Erythroblast (primary cell): ENCODE results near the gene THAP6.

Experiments
- GATA1 ChIP-seq: IDR thresholded peaks from 2 replicates; pipeline ENCODE4 v1.6.1; 2011; ENCODE audit warnings: low read depth, mild to moderate bottlenecking, control low read depth, low read length, moderate library complexity
- POLR2A ChIP-seq: IDR thresholded peaks from 2 replicates; pipeline ENCODE4 v1.6.1; 2011; ENCODE audit warnings: mild to moderate bottlenecking, low read length

GRCh38 chr4:75544870-75545269 is 30.6 kb downstream of the THAP6 start:
- no peak for TF ChIP-seq POLR2A
- no peak for TF ChIP-seq GATA1
